K562 (cell line): Measurements from ENCODE around the gene WWC2. TPM values are rescaled to one million over a fixed set of nuclear protein-coding genes. Genes with fewer than 3 reads are reported as not detected.

ENCODE experiments used
- ARID1B ChIP-seq: fragments of 450-650 bp; IDR thresholded peaks from 2 replicates; pipeline ENCODE4 v1.6.1; 2016; ENCODE audit warnings: antibody characterized with exemption, mild to moderate bottlenecking, inconsistent platforms
- CTBP1 ChIP-seq: fragments of 450-650 bp; IDR thresholded peaks from 2 replicates; pipeline ENCODE4 v1.6.1; 2016; ENCODE audit warnings: borderline replicate concordance
- KLF13 ChIP-seq: fragments of 450-650 bp; IDR thresholded peaks from 2 replicates; pipeline ENCODE4 v1.6.1; 2016; ENCODE audit warnings: missing genetic modification characterization, low read depth, mild to moderate bottlenecking, missing compliant biosample characterization, moderate library complexity, borderline replicate concordance
- MTA3 ChIP-seq: fragments of 450-650 bp; formaldehyde crosslinking; IDR thresholded peaks from 2 replicates; pipeline ENCODE4 v1.6.1; 2017; ENCODE audit warnings: mild to moderate bottlenecking, borderline replicate concordance
- NCOA4 ChIP-seq: fragments of 450-650 bp; IDR thresholded peaks from 2 replicates; pipeline ENCODE4 v1.6.1; 2018; ENCODE audit warnings: mild to moderate bottlenecking; ENCODE audit not compliant: partially characterized antibody
- NONO ChIP-seq, 2 experiments: fragments of 200-400 bp in 1 of 2; fragments of 450-650 bp in 1 of 2; formaldehyde crosslinking in 1 of 2; IDR thresholded peaks; 2 replicates each; pipeline ENCODE4 v1.6.1; 2017; ENCODE audit warnings: low read depth in 2 of 2, mild to moderate bottlenecking in 2 of 2, moderate library complexity in 2 of 2, low read length in 1 of 2
- PCBP2 ChIP-seq: fragments of 200-400 bp; formaldehyde crosslinking; IDR thresholded peaks from 2 replicates; pipeline ENCODE4 v1.6.1; 2018; ENCODE audit warnings: low read length, low read depth, mild to moderate bottlenecking, moderate library complexity; ENCODE audit not compliant: poor library complexity, severe bottlenecking
- POU5F1 ChIP-seq: fragments of 150-350 bp; IDR thresholded peaks from 2 replicates; pipeline ENCODE4 v1.6.1; 2014; ENCODE audit warnings: borderline replicate concordance, low read length, low read depth, mild to moderate bottlenecking; ENCODE audit not compliant: partially characterized antibody
- XRCC5 ChIP-seq: fragments of 200-400 bp; formaldehyde crosslinking; IDR thresholded peaks from 2 replicates; pipeline ENCODE4 v1.6.1; 2017; ENCODE audit warnings: low read depth, mild to moderate bottlenecking, low read length
- YY1 ChIP-seq, 3 experiments: IDR thresholded peaks; 2 replicates each; pipeline ENCODE4 v1.6.1; 2011; ENCODE audit warnings: low read length in 2 of 3, mild to moderate bottlenecking in 2 of 3, moderate library complexity in 2 of 3, borderline replicate concordance in 1 of 3, control low read depth in 1 of 3, low read depth in 1 of 3; ENCODE audit not compliant: insufficient read depth in 3 of 3, insufficient replicate concordance in 2 of 3, control insufficient read depth in 1 of 3, insufficient read length in 1 of 3; ENCODE audit errors: extremely low read depth in 1 of 3
- ZNF165 ChIP-seq: fragments of 250-450 bp; sonication (Bioruptor Pico); IDR thresholded peaks from 2 replicates; pipeline ENCODE4 v1.4.0; 2020; ENCODE audit warnings: borderline replicate concordance
- polyA plus RNA-seq, 8 experiments: library from polyadenylated mRNA; depleted of rRNA in 4 of 8; stranded (reverse) in 5 of 8; unstranded in 3 of 8; fragments of >200 nt; fragmentation: Nextera tagmentation in 2 of 8; fragmentation: Illumina TruSeq in 1 of 8; extraction: Ambion mirVana in 2 of 8; extraction: Trizol in 1 of 8; gene quantifications; 2 replicates each; pipeline versions ENCODE4 v1.2.1 to v1.2.3, GENCODE V29; 2011 to 2014; ENCODE audit warnings: inconsistent platforms in 1 of 8, missing spikeins in 1 of 8
- total RNA-seq, 7 experiments: library from RNA; depleted of rRNA in 6 of 7; stranded (reverse); fragments of >200 nt in 6 of 7; fragmentation: Illumina TruSeq in 2 of 7; extraction: Trizol in 2 of 7; gene quantifications; 2 replicates each; pipeline versions ENCODE4 v1.2.1 to v1.2.3, GENCODE V29; 2011 to 2021; ENCODE audit warnings: low replicate concordance in 1 of 7
- TF ChIP-seq, protein P1 (sequence below): sonication (generic); formaldehyde crosslinking; IDR thresholded peaks from 2 replicates; pipeline ENCODE4 v1.8.1; 2023; ENCODE audit warnings: mild to moderate bottlenecking, missing genetic modification reagents
- TF ChIP-seq, protein P2 (sequence below): fragments of 250-450 bp; sonication (Bioruptor Pico); IDR thresholded peaks from 2 replicates; pipeline ENCODE4 v1.5.0; 2021
- TF ChIP-seq, protein P3 (sequence below): sonication (generic); formaldehyde crosslinking; IDR thresholded peaks from 2 replicates; pipeline ENCODE4 v1.9.0; 2022; ENCODE audit warnings: mild to moderate bottlenecking, missing genetic modification reagents
- TF ChIP-seq, protein P4 (sequence below): fragments of 150-350 bp; IDR thresholded peaks from 2 replicates; pipeline ENCODE4 v1.6.1; 2014; ENCODE audit warnings: low read depth, mild to moderate bottlenecking, low read length, borderline replicate concordance
- TF ChIP-seq, protein P5 (sequence below), 2 experiments: IDR thresholded peaks in 1 of 2; conservative IDR thresholded peaks in 1 of 2; 2 replicates each; pipeline ENCODE4 v1.6.1; 2016; ENCODE audit warnings: low read depth in 2 of 2, mild to moderate bottlenecking in 1 of 2, missing compliant biosample characterization in 1 of 2, missing genetic modification characterization in 1 of 2, moderate library complexity in 1 of 2

The WWC2 gene
- total and polyA plus RNA-seq, 9 of the 15 experiments (the other 6 are each of a cell fraction or from before 2014, with no cell fraction given): 3.7 to 39.4 (median 19.6) TPM

DNA sequence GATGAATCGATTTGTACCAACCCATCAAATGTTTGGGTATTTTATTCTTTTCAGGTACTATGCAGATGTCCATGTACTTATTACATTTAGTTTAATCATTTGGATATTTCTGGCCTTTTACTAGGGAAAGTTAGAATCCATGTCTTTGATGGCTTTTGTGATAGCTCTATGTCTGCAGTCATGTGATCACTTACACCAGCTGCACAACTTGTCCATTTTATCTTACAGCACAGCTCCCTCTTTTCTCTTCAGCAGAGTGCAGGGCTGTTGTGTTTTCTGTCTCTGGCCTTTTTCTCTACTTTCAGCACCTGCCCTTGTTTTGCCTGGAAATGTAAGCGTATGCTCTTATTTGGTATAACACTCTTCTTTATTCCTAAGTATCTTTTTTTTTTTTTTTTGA, 30.6 kb downstream of the WWC2 start (continued):
- TF ChIP-seq, protein P1, sequence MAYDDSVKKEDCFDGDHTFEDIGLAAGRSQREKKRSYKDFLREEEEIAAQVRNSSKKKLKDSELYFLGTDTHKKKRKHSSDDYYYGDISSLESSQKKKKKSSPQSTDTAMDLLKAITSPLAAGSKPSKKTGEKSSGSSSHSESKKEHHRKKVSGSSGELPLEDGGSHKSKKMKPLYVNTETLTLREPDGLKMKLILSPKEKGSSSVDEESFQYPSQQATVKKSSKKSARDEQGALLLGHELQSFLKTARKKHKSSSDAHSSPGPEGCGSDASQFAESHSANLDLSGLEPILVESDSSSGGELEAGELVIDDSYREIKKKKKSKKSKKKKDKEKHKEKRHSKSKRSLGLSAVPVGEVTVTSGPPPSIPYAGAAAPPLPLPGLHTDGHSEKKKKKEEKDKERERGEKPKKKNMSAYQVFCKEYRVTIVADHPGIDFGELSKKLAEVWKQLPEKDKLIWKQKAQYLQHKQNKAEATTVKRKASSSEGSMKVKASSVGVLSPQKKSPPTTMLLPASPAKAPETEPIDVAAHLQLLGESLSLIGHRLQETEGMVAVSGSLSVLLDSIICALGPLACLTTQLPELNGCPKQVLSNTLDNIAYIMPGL (CRISPR knock-in tag): no peak
- 0 out of 2 replicates have a peak, but pooled peaks have one; percentile 10 for TF ChIP-seq CTBP1
- no peak for TF ChIP-seq NONO (IDR thresholded peaks at IDR 0.05; ENCODE audit: low read depth in 2 of 2, low read length in 1 of 2)
- TF ChIP-seq, protein P2, sequence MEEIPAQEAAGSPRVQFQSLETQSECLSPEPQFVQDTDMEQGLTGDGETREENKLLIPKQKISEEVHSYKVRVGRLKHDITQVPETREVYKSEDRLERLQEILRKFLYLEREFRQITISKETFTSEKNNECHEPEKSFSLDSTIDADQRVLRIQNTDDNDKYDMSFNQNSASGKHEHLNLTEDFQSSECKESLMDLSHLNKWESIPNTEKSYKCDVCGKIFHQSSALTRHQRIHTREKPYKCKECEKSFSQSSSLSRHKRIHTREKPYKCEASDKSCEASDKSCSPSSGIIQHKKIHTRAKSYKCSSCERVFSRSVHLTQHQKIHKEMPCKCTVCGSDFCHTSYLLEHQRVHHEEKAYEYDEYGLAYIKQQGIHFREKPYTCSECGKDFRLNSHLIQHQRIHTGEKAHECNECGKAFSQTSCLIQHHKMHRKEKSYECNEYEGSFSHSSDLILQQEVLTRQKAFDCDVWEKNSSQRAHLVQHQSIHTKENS: no peak
- TF ChIP-seq XRCC5: no peak
- TF ChIP-seq, protein P3, sequence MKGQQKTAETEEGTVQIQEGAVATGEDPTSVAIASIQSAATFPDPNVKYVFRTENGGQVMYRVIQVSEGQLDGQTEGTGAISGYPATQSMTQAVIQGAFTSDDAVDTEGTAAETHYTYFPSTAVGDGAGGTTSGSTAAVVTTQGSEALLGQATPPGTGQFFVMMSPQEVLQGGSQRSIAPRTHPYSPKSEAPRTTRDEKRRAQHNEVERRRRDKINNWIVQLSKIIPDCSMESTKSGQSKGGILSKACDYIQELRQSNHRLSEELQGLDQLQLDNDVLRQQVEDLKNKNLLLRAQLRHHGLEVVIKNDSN (CRISPR knock-in tag): peak; percentile 33; the same call in 1 of the 2 replicates
- no peak for TF ChIP-seq PCBP2
- TF ChIP-seq NCOA4: no peak
- no peak for TF ChIP-seq YY1 (IDR thresholded peaks at IDR 0.05; ENCODE audit: borderline replicate concordance in 1 of 3, control insufficient read depth in 1 of 3, extremely low read depth in 1 of 3, insufficient read depth in 3 of 3, insufficient read length in 1 of 3, insufficient replicate concordance in 2 of 3, low read depth in 1 of 3, low read length in 2 of 3)
- 0 out of 2 replicates have a peak, but pooled peaks have one; percentile 9 for TF ChIP-seq ARID1B
- no peak for TF ChIP-seq KLF13 (tag)
- TF ChIP-seq, protein P4, sequence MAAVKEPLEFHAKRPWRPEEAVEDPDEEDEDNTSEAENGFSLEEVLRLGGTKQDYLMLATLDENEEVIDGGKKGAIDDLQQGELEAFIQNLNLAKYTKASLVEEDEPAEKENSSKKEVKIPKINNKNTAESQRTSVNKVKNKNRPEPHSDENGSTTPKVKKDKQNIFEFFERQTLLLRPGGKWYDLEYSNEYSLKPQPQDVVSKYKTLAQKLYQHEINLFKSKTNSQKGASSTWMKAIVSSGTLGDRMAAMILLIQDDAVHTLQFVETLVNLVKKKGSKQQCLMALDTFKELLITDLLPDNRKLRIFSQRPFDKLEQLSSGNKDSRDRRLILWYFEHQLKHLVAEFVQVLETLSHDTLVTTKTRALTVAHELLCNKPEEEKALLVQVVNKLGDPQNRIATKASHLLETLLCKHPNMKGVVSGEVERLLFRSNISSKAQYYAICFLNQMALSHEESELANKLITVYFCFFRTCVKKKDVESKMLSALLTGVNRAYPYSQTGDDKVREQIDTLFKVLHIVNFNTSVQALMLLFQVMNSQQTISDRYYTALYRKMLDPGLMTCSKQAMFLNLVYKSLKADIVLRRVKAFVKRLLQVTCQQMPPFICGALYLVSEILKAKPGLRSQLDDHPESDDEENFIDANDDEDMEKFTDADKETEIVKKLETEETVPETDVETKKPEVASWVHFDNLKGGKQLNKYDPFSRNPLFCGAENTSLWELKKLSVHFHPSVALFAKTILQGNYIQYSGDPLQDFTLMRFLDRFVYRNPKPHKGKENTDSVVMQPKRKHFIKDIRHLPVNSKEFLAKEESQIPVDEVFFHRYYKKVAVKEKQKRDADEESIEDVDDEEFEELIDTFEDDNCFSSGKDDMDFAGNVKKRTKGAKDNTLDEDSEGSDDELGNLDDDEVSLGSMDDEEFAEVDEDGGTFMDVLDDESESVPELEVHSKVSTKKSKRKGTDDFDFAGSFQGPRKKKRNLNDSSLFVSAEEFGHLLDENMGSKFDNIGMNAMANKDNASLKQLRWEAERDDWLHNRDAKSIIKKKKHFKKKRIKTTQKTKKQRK: no peak
- TF ChIP-seq ZNF165 (CRISPR knock-in tag): no peak
- TF ChIP-seq, protein P5, sequence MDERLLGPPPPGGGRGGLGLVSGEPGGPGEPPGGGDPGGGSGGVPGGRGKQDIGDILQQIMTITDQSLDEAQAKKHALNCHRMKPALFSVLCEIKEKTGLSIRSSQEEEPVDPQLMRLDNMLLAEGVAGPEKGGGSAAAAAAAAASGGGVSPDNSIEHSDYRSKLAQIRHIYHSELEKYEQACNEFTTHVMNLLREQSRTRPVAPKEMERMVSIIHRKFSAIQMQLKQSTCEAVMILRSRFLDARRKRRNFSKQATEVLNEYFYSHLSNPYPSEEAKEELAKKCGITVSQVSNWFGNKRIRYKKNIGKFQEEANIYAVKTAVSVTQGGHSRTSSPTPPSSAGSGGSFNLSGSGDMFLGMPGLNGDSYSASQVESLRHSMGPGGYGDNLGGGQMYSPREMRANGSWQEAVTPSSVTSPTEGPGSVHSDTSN (CRISPR knock-in tag; IDR thresholded peaks at IDR 0.05; ENCODE audit: low read depth): no peak
- TF ChIP-seq, protein P5 (tag; conservative IDR thresholded peaks at IDR 0.05; ENCODE audit: low read depth): no peak
- TF ChIP-seq MTA3: no peak
- no peak for TF ChIP-seq POU5F1
